MM.1S (cell line): Measurements from ENCODE around the gene DNAH9.

ENCODE experiments used
- DNase-seq: peaks from one replicate; pipeline ENCODE4 v3.0.0-alpha.2; 2015
- H2AFZ ChIP-seq: fragments of 300-600 bp; sonication (generic); 2 replicates; pipeline ENCODE4 v1.6.0; 2016; ENCODE audit warnings: antibody characterized with exemption, low read length
- H3F3A ChIP-seq: fragments of 300-600 bp; sonication (generic); 2 replicates; pipeline ENCODE4 v1.6.1; 2016; ENCODE audit warnings: mild to moderate bottlenecking, antibody characterized with exemption, low read length, moderate library complexity, mixed read lengths; ENCODE audit not compliant: insufficient read depth
- H3K27ac ChIP-seq: fragments of 300-600 bp; sonication (generic); 2 replicates; pipeline ENCODE4 v1.5.1; 2016; ENCODE audit warnings: mild to moderate bottlenecking, low read length
- H3K27me3 ChIP-seq: fragments of 300-600 bp; sonication (generic); replicated peaks from 2 replicates; pipeline ENCODE4 v1.6.0; 2016; ENCODE audit warnings: low read length; ENCODE audit not compliant: insufficient read depth
- H3K36me3 ChIP-seq: fragments of 300-600 bp; sonication (generic); replicated peaks from 2 replicates; pipeline ENCODE4 v1.6.1; 2016; ENCODE audit warnings: mild to moderate bottlenecking, low read length, mixed read lengths; ENCODE audit not compliant: insufficient read depth
- H3K4me1 ChIP-seq: fragments of 300-600 bp; sonication (generic); 2 replicates; pipeline ENCODE4 v1.6.1; 2016; ENCODE audit warnings: low read length, mixed read lengths
- H3K4me2 ChIP-seq: fragments of 300-600 bp; sonication (generic); 2 replicates; pipeline ENCODE4 v1.6.0; 2016; ENCODE audit warnings: low read depth, low read length
- H3K4me3 ChIP-seq: fragments of 300-600 bp; sonication (generic); 2 replicates; pipeline ENCODE4 v1.5.1; 2016; ENCODE audit warnings: low read length, mixed read lengths
- H3K79me2 ChIP-seq: fragments of 300-600 bp; sonication (generic); 2 replicates; pipeline ENCODE4 v1.6.1; 2016; ENCODE audit warnings: mixed run types, low read length, mixed read lengths
- H3K9ac ChIP-seq: fragments of 300-600 bp; sonication (generic); 2 replicates; pipeline ENCODE4 v1.6.1; 2016; ENCODE audit warnings: low read length, mixed read lengths
- H3K9me2 ChIP-seq: fragments of 300-600 bp; sonication (generic); replicated peaks from 2 replicates; pipeline ENCODE4 v1.6.1; 2016; ENCODE audit warnings: mild to moderate bottlenecking, low read length, mixed read lengths; ENCODE audit not compliant: insufficient read depth
- H3K9me3 ChIP-seq: fragments of 300-600 bp; sonication (generic); replicated peaks from 2 replicates; pipeline ENCODE4 v1.6.1; 2016; ENCODE audit warnings: mild to moderate bottlenecking, low read length, mixed read lengths; ENCODE audit not compliant: insufficient read depth
- H4K20me1 ChIP-seq: fragments of 300-600 bp; sonication (generic); 2 replicates; pipeline ENCODE4 v1.6.1; 2016; ENCODE audit warnings: mild to moderate bottlenecking, low read length, moderate library complexity, mixed read lengths; ENCODE audit not compliant: insufficient read depth
- CTCF ChIP-seq: fragments of 300-600 bp; sonication (generic); IDR thresholded peaks from 2 replicates; pipeline ENCODE4 v1.5.1; 2016; ENCODE audit warnings: antibody characterized with exemption, low read length, mixed read lengths
- EZH2 ChIP-seq: fragments of 300-600 bp; sonication (generic); optimal IDR thresholded peaks from 2 replicates; pipeline ENCODE3; 2017; ENCODE audit warnings: low read depth, mild to moderate bottlenecking, antibody characterized with exemption, low read length, mixed read lengths
- EZH2phosphoT487 ChIP-seq: fragments of 300-600 bp; sonication (generic); IDR thresholded peaks from 2 replicates; pipeline ENCODE4 v1.6.1; 2018; ENCODE audit warnings: antibody characterized with exemption, low read length

Gene DNAH9

GRCh38 chr17:11900041-11900476, 301.8 kb downstream of the DNAH9 start:
- H3K27me3 ChIP-seq, result no peaks in the 10 kb centered on the region
- no peaks in the 10 kb centered on the region for H3F3A ChIP-seq
- DNase-seq, result no peak
- H4K20me1 ChIP-seq, result no peaks in the 10 kb centered on the region
- H3K9me3 ChIP-seq, result no peaks in the 10 kb centered on the region
- TF ChIP-seq EZH2phosphoT487 (no peak), CTCF (no peak), EZH2 (no peak)
- H3K79me2 ChIP-seq, result no peaks in the 10 kb centered on the region
- no peaks in the 10 kb centered on the region for H3K9me2 ChIP-seq
- no peak overlapping the region for H3K27ac ChIP-seq
- no peak overlapping the region for H2AFZ ChIP-seq
- H3K4me2 ChIP-seq, result no peak overlapping the region
- H3K4me3 ChIP-seq, result no peak overlapping the region
- H3K9ac ChIP-seq, result no peak overlapping the region
- no peaks in the 10 kb centered on the region for H3K36me3 ChIP-seq
- no peaks in the 10 kb centered on the region for H3K4me1 ChIP-seq

GRCh38 chr17:11900655-11901054, 302.4 kb downstream of the DNAH9 start:
- TF ChIP-seq EZH2phosphoT487 (no peak), CTCF (no peak), EZH2 (no peak)
- Histone ChIP-seq H3K9me2 (no peaks in the 10 kb centered on the region), H3K27ac (no peak overlapping the region), H3K9me3 (no peaks in the 10 kb centered on the region), H4K20me1 (no peaks in the 10 kb centered on the region), H3K9ac (no peak overlapping the region), H3K4me3 (no peak overlapping the region), H3F3A (no peaks in the 10 kb centered on the region), H3K4me2 (no peak overlapping the region), H3K27me3 (no peaks in the 10 kb centered on the region), H3K4me1 (no peaks in the 10 kb centered on the region), H3K36me3 (no peaks in the 10 kb centered on the region), H3K79me2 (no peaks in the 10 kb centered on the region), H2AFZ (no peak overlapping the region)
- DNase-seq, result no peak

GRCh38 chr17:11901931-11902330, 303.7 kb downstream of the DNAH9 start:
- H3K9me2 ChIP-seq, result no peaks in the 10 kb centered on the region
- no peak overlapping the region for H2AFZ ChIP-seq
- H3K27me3 ChIP-seq, result no peaks in the 10 kb centered on the region
- H4K20me1 ChIP-seq, result no peaks in the 10 kb centered on the region
- H3K4me3 ChIP-seq, result no peak overlapping the region
- H3K36me3 ChIP-seq, result no peaks in the 10 kb centered on the region
- no peak overlapping the region for H3K27ac ChIP-seq
- no peak overlapping the region for H3K4me2 ChIP-seq
- no peaks in the 10 kb centered on the region for H3K4me1 ChIP-seq
- TF ChIP-seq CTCF (no peak), EZH2 (no peak), EZH2phosphoT487 (no peak)
- H3K79me2 ChIP-seq, result no peaks in the 10 kb centered on the region
- H3K9ac ChIP-seq, result no peak overlapping the region
- H3F3A ChIP-seq, result no peaks in the 10 kb centered on the region
- H3K9me3 ChIP-seq, result no peaks in the 10 kb centered on the region
- no peak for DNase-seq
